NCI-H748 treated with DMSO at 0.1 percent for 48 hours (cell line): Measurements from ENCODE around the gene LRIT1.

Source experiments
- DNase-seq: peaks from one replicate; lab custom pipeline; 2025; lab: John Stamatoyannopoulos, UW

Gene LRIT1

DNA sequence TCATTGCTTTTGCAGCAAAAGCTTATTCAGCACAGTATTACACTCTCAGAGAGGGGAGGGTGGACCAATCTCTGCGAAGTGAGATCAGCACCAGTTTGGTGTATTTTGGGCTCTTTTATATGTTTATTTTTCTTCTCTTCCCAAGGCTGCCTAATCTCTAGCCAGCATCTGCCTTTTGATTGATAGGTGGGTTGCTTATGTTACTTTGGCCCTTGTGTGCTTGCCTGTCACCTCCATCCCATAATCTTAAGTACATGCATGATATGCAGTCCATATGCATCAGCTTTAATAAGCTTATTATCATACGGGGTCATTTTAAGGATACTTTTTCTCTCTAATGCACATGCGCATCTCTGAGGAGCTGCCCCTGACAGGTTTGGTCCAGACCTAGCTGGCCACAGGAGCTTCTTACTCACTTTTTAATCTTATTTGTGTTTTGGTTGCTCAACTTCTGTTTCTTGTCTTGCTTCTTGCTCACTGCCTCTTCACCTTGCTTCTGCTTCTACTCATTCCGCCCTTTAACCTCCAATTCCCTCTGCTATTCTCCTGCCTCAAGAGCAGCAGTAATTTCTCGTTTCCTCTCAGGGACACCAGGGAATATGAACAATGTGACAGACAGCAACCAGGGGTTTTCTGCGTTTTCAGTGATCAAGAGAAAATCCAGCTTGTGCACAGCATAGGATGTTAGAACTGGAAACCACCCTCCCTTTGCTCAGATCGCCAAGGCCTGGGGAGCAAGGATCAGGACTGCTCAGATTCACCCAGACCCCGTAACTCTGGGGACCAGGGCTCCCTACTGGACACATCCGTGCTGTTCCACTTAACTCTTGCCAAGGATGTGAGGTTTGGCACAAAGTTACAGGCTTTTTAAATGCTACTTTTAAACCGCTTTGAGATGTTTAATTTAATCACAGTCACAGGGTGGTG lies 13.5 kb upstream of the LRIT1 start:
- no peak for DNase-seq

DNA sequence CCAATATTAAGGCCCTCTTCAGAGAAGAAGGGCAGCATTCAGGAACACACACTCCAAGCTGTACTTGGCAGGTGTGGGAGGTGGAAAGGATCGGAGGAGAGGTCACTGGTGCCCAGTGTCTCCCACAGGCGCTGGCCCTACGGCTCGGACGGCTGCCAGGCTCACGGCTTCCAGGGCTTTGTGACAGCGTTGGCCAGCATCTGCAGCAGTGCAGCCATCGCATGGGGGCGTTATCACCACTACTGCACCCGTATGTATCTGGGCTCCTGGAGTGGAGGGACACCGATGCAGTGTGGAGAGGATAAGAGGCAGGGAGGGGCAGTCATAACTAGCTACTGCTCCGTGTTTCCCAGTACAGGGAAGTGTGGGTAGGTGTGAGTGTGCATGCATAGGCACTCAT lies 7.4 kb upstream of the LRIT1 start:
- DNase-seq = no peak

DNA sequence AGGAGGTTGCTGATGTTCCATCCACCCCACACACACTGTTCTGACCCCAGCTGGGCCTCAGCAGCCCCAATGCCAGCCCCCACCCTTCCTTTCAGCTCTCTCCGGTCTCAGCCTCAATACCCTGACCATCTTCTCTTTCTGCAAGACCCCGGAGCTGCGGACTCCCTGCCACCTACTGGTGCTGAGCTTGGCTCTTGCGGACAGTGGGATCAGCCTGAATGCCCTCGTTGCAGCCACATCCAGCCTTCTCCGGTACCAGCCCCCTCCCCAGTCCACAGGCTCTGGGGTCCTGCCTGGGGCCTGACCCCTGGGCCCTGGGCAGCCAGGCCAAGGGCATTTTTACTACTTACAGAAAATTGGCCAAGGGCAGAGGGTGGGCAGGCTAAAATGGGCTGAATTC lies 6.2 kb upstream of the LRIT1 start:
- DNase-seq = no peak

DNA sequence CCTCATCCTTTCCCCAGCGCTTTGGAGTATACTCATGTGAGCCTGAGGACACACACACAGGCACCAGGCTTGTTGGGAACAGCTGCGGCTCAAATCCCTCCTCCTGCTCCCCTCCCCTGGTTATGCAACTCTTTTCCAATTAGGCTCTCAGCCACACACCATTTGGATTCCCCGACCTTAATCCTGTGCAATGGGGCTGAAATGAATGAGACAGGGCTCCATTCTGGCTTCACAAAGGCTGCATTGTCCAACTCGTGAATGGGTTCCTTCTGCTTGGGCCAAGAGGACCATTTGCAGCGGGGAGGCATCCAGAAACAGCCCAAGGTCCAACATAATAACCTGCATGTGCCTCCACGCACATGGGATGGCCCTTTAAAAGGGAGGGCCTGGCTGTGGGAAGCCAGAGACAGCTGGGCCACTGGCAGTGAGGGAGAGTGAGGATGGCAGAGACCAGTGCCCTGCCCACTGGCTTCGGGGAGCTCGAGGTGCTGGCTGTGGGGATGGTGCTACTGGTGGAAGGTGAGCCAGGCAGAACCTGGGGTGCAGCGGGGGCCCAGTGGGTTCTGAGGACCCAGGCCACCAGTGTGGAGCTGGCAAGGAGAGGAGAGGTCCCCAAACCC lies 3.4 kb upstream of the LRIT1 start, which contains the start of gene RGR:
RGR (plus strand) TSS at position 403 of the 620 bp plus-strand sequence; CDS start at position 441, 38 bp downstream.
- DNase-seq = no peak

DNA sequence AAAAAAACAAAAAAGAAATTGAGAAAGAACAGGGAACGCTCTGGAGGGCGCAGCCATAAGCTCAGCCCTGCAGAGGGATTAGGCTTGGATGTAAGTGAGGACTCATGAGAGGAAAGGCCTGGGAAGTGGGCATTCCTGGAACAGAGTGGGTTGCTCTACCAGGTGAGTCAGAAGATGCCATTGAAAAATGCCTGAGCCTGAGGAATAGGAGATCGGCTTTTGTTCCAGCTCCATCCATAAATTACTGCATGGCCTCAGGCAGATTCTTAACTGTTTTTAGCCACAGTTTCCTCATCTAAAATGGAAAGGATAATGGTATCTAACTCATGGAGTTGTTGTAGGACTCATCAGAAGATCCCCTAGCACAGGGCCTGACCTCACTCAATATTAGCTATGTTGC lies 2.4 kb upstream of the LRIT1 start:
- no peak for DNase-seq

DNA sequence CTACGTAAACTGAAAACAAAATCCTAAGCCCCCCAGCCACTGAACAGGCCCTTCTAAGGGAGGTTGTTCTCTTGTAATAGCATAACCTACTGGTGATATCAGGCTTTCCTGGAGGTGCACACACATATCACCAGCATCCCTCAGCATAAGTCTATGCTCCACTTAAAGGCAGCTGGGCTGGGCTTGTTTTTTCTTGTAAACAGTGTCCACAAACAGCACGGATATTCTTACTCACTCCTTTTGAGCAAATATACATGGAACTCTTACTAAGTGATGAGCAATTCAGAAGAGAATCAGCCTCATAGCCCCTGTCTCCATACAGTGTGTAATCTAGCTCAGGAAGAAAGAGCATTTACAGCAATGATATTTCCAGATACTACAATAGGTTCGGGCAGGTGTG lies 2.4 kb downstream of the LRIT1 start:
- DNase-seq = no peak

DNA sequence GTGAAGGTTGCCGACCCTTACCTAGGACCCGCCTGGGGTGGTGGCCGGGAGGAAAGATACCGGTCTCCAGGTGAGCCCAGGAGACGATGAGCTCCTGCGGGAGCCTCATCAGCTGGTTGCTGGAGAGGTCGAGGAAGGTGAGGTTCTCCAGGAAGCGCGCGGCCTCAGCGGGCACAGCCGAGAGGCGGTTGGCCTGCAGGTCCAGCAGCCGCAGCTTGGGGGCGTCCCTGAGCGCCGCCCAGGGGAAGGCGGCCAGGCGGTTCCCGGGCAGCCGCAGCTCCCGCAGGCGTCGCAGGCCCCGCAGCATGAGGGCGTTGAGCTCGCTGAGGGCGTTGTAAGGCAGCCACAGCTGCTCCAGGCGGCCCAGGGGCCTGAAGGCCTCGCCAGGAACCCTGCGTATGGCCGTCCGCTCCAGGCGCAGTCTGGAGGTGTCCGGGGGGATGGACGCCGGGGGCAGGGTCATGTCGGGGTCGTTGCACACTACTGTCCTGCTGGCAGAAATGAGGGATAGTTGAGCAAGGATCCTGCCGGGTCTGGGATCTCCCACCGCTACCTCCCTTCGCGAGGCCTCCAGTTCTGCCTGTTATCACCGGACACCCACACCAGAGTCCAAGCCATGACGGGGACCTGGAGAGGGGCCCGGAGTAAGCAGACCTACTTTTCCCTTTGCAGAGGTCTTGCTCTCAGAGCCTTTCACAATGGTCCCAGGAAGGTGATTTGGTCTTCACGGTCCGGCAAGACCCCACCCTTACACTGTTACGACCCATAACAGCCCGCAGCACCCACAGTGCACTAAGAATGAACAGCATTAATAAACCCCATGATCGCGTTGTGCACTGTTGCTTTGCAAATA lies 3.9 kb downstream of the LRIT1 start:
- DNase-seq = no peak

DNA sequence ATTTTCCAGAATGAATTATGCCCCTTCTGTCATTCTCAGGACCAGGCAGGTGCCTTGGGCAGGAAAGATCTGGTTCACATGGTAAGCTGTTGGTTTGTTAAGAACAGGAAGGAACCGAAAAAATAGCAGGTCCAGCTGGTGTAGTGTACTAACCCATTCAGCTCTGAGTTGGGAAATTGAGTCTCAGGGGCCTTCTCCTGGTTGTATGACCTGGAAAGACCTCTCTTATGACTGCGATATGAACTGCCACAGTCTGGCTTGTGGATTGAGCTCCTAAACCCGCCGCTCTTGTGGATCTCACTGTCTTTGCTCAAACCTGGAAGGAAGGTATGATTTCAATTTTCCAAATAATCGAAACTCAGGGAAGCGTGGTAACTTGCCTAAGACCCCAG lies 4.5 kb downstream of the LRIT1 start:
- no peak for DNase-seq

DNA sequence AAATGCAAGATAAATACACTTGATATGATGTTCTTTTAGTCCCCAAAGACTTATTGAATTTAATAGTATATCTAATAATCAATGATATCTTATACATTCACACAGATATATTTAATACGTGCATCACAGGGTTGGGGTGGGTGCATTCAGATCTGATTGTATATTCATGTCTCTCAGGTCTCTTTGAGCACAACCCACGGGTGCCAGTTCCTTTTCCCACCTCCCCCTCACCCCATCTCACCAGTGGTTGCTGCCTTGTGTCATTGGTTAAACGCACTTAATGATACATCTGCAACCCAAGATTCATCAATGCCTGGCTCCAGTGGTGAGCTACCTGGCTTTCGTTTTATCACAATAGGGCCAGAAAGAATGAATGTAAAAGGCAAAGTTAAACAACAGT lies 6.2 kb downstream of the LRIT1 start:
- DNase-seq = no peak

DNA sequence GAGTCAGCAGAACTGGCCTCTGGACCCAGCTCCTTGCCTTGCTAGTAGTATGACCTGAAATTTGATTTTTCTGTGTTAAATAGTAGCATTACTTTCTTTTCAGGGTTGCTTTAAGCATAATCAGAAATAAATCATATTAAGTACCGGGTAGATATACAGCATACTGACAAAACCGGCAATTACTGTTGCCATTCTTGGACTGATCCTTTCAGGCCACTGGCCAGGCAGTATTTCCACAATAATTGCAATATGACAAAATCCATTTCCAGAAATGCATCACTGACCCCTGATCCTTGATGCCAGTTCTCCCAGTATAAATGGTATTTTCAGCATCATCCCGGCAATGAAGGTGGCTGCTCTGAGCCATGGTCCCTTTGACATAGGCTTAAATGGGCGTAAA lies 6.9 kb downstream of the LRIT1 start:
- DNase-seq = no peak

DNA sequence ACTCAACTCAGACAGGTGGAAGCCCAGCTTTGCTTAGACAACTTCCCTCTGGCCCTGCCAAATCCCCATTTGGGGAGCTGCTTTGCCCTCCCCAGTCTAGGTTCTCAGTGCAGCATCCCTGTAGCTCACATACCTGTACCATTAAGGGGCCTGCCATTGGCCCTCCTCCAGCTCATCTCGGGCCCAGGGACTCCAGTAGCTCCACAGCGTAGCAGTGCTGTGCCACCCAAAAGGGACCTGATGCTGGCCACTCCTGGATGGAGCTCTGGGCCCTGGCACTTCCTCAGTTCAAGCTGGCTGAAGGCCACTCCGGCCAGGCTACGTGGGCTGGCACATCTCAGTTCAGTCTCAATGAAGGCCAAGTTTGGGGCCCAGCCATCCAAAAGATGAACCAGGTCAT lies 7.4 kb downstream of the LRIT1 start:
- no peak for DNase-seq

DNA sequence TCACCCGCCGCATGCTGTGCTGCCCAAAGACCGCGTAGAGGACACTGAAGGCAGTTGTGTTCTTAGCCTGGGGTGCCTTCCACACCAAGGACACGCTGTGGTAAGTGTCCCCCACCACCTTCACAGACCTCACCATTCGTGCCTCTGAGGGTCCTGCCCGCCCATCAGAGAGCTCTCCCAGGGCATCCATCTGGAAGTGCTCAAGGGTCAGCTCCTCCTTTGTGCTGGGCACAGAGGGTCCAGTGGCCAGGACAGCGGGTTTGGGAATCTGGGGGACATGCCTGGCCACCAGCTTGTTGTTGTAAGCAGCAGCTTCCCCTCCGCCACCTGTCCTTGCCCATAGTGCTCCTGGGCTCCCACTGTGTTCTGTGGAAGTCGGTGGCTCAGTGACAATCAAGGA lies 9.0 kb downstream of the LRIT1 start:
- no peak for DNase-seq

DNA sequence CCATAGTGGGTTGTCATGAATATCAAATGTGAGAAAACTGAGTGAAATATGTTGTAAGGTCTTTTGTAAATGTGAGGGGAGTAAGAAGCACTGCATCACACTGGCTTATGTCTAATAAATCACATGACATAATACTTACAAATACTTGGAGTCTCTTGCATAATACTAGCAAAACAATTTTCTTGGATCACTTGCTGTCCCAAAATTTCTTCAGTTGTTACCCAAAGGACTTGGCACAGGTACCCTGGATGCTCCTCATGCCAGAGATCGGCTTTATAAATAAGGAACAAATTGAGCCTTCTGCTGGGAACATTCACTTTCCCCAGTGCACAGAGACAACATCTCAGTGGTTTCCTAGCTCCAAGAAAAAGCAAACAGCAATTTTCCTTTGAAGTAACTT lies 11.0 kb downstream of the LRIT1 start:
- DNase-seq = no peak

DNA sequence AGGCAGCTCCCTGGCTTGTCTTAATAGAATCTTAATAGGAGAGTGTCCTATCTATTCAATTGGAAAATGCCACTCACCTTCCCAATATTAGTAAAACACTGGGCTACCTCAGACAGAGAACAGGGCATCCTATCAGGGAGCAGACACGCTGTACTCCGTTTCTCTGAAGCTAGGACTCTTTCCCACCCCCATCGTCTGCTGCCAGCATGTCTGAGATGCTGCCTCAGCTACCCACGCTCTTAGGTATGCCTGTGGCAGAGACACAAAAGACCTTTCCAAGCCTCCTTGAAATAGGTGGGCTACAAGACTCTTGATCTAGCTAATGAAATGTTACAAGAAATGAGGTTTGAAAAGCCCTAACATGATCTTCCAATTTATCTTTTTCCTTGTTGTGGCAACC lies 13.5 kb downstream of the LRIT1 start:
- DNase-seq = no peak

DNA sequence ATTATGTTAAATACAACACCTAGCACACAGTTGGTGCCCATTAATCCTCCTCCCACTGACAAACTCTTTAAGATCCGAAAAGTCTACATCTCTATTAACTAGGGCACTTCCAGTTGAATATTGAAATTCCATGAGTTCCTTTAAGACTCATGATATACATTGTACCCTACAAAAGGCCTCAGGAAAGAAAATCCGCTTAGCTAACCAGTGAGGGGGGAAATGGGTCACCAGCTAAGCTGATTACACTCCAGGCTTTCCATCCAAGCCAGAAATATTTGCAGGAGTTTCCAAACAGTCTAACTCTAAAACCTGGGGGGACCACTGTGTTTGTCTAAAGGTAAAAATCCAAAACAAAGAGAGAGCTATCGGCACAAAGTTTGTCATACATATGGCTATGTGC lies 14.7 kb downstream of the LRIT1 start:
- no peak for DNase-seq

DNA sequence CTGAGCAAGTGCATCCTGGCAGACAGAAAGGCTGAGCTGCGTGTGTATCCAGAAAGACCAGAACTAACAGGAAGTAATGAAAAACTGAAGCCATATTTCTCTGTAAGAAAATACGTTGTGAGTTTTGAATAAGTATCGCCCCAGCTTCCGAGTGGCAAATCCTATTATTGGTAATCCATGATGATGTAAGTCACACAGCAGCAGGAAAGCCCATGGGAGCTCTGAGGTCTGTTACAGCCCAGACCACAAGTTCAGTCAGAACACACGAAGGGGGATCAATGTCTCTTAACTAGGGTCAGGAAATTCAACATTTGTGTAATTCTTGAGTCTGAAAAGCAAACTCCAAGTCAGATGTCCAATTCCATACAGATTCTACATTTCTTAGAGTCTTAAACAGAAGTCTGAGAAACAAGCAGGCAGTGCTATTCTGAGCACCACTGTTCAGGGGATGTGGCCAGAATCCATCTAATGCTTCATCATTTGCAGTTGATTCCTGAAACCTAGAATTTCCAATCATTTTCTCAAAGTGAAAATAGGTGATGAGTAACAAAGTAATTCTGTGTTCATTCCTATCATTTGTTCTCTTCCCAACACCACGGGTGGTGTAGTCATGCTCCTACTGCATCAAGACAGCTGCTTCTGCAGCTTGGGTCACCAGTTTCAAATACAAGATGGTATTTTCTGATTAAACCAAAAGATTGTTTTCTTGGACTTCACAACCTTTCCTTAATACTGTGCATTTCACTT lies 15.7 kb downstream of the LRIT1 start, which contains the start of gene LRIT2:
LRIT2 (minus strand) TSS at position 118 of the 747 bp plus-strand sequence; CDS start at position 94, 24 bp downstream.
- DNase-seq = no peak

DNA sequence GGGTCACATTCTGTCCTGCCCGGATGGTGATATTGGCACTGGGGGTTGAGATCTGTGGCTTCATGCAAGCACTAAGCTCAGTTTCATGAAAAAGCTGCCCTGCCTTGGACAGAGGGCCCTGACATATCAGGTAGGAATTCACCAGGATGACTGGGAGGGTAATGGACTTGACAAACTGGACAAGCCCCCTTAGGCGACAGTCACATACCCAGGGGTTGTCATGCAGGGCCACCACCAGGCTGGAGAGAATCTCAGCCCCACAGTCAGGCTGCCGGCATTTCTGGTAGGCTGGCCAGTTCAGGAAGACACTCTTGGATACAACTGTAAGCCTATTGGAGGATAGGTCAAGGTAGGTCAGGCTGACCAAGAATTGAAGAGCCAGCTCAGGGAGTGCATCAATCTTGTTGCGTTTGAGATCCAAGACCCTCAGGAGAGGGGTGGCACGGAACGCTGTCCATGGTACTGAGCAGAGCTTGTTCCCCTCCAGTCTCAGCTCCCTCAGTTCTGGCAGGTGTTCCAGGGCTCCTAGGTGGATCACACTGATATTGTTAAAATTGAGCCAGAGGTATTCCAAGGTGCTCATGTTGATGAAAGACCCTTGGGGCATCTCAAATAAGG lies 16.8 kb downstream of the LRIT1 start:
- no peak for DNase-seq

DNA sequence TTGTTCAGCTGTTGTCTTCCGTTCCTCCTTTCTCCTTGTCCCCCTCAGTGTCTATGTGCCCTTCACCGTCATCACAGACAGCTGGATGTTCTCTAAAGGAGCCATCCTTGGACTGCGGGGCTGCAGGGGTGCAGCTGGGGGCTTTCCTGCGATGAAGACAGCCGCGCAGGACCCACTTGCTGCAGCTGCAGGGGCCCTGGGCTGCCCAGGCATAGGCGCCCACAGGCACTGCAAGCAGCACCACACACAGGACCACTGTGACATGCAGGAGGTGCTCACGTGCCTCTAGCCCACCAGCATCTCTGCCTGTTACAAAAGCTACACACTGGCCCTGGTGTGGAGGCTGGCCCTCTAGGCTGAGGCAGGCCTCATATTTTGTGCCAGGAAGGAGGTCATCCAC lies 19.4 kb downstream of the LRIT1 start:
- no peak for DNase-seq

DNA sequence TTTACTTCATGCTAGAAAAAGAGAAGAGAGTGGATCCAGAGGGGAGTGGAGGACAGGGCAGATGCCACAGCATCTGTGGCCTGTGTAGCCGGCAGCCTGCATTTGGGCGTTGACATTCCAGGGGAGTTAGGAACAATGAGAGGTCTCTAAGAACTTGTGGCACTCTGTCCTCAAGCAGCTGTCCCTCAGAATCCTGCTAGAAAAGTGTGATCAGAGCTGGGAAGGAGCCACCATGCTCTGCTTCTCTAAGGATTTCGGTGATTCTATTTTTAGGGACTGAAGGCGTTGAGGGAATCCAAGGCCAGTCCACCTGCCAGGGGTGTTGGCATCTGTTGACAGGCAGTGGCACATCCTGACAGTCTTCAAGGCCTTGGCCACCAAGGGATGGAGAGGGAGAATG lies 23.6 kb downstream of the LRIT1 start:
- DNase-seq = no peak

DNA sequence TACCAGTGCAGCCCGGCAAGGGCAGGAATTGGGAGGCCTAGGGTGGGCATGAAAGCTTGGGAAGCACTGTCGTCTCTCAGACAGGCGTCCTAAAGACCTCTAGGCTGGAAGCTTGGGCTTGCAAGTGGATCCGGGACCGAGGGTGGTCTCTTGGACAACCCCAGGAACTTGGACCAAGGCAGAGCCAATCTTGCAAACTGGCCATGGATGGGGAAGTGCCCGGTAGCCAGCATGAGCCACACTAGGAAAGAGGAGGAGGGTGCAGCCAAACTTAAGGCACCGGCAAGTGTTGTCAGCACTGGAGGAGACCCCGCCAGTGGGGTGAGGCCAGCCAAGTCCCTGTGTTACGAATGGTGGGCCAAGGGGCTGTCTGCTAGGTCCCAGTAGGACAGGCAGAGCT lies 24.5 kb downstream of the LRIT1 start:
- no peak for DNase-seq

DNA sequence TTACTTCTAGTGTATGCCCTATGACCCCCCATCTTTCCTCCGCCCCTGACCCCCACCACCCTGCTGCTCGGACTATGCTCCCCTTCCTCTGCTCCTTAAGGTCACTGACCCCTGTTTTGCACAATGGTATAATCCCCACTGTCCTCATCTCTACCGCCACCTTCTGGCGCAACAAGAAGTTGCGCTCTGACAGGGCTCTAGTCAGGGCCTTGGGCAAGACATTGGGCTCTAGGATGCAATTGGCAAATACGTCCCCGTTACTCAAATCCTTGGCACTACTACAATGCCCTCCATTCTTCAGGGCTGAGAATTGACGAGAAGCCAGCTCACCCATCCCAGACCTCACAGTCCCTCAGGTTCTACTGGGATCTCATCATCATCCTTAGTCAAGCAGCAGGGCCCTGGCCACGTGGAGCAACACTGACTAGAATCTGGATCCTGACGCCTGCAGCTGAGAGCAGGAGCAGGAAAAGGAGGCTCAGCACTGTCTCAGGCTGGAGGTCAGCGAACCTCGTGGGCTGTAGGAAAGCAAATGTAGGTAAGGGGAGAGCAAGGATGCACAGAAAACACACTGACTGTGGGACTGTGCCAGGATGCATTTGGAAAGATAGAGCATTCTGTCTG lies 26.6 kb downstream of the LRIT1 start:
- DNase-seq = no peak
